BJ (cell line): ENCODE data around the gene TRPM2. TPM values are rescaled to one million over a fixed set of nuclear protein-coding genes. Genes with fewer than 3 reads are reported as not detected.

Experiments
- CTCF ChIA-PET: fragments of 350-600 bp; formaldehyde crosslinking; extraction: SDS; loops from one replicate; lab custom pipeline; 2021; ENCODE audit warnings: antibody characterized with exemption, inconsistent platforms; lab: Yijun Ruan, JAX
- POLR2A ChIA-PET: fragments of 300-600 bp; sonication (Branson Sonifier 250); formaldehyde crosslinking; extraction: SDS; loops from one replicate; lab custom pipeline; 2021; ENCODE audit warnings: antibody characterized with exemption; lab: Charles Lee
- DNase-seq: peaks from one replicate; pipeline ENCODE4 v3.0.0-alpha.2; 2011; ENCODE audit warnings: low read depth
- H3K27me3 ChIP-seq: 2 replicates; pipeline ENCODE4 v1.6.0; 2011; ENCODE audit warnings: low read length; ENCODE audit not compliant: control insufficient read depth, insufficient read depth
- H3K36me3 ChIP-seq: 2 replicates; pipeline ENCODE4 v1.5.1; 2011; ENCODE audit warnings: low read length; ENCODE audit not compliant: control insufficient read depth, insufficient read depth
- H3K4me3 ChIP-seq: 2 replicates; pipeline ENCODE4 v1.5.1; 2011; ENCODE audit warnings: low read depth, mild to moderate bottlenecking, control low read depth, low read length
- CTCF ChIP-seq: IDR thresholded peaks from 2 replicates; pipeline ENCODE4 v1.5.1; 2011; ENCODE audit warnings: low read depth, mild to moderate bottlenecking, control low read depth, inconsistent platforms, low read length, moderate library complexity; ENCODE audit not compliant: insufficient read depth
- polyA plus RNA-seq: library from polyadenylated mRNA; depleted of rRNA; stranded (reverse); fragments of >200 nt; gene quantifications from 2 replicates; pipeline ENCODE4 v1.2.3, GENCODE V29; 2011

TRPM2 gene
- polyA plus RNA-seq, 1 experiment, result not detected

- H3K36me3 ChIP-seq, result no peaks in the 10 kb centered on the region
- H3K27me3 ChIP-seq, result no peaks in the 10 kb centered on the region
- POLR2A ChIA-PET, result no interaction called here
- TF ChIP-seq CTCF, result no peak
- CTCF ChIA-PET, result no interaction called here
- no peak for DNase-seq
- H3K4me3 ChIP-seq, result no peak overlapping the region
Observed at GRCh38 chr21:44365251-44365966, 12.0 kb downstream of the TRPM2 start.

GRCh38 chr21:44365967-44366585 is 12.7 kb downstream of the TRPM2 start:
- DNase-seq, result no peak
- Histone ChIP-seq H3K36me3 (no peaks in the 10 kb centered on the region), H3K27me3 (no peaks in the 10 kb centered on the region), H3K4me3 (no peak overlapping the region)
- POLR2A ChIA-PET, result no interaction called here
- CTCF ChIA-PET, result no interaction called here
- TF ChIP-seq CTCF, result no peak

GRCh38 chr21:44366586-44367211 is 13.3 kb downstream of the TRPM2 start:
- ChIA-PET POLR2A (no interaction called here), CTCF (interaction anchor here (0.8 kb wide), 1 partner anchor 13 kb away, joined by 3 read pairs; the partner anchor contains the start of gene TRPM2)
- no peak for DNase-seq

GRCh38 chr21:44368711-44369446 is 15.5 kb downstream of the TRPM2 start:
- ChIA-PET POLR2A (no interaction called here), CTCF (no interaction called here)
- DNase-seq, result no peak
- Histone ChIP-seq H3K4me3 (no peak overlapping the region), H3K27me3 (no peaks in the 10 kb centered on the region), H3K36me3 (no peaks in the 10 kb centered on the region)
- no peak for TF ChIP-seq CTCF

More at GRCh38 chr21:44366586-44367211, 13.3 kb downstream of the TRPM2 start:
- Histone ChIP-seq H3K27me3 (no peaks in the 10 kb centered on the region), H3K36me3 (no peaks in the 10 kb centered on the region), H3K4me3 (no peak overlapping the region)
- TF ChIP-seq CTCF, result no peak
